Cardiac muscle cell (in vitro differentiated cells and primary cell): ENCODE data around the gene IKZF1. TPM values are rescaled to one million over a fixed set of nuclear protein-coding genes. Genes with fewer than 3 reads are reported as not detected.

Source experiments
- DNase-seq, 2 donors: peaks; one replicate each; pipeline versions ENCODE4 v3.0.0 to v3.0.0-alpha.2; 2010 to 2017; ENCODE audit warnings: low read depth in 1 of 2, low spot score in 1 of 2
- H3K27ac ChIP-seq: fragments of 200-600 bp; sonication (generic); 2 replicates; pipeline ENCODE4 v1.5.1; 2016
- H3K27me3 ChIP-seq: fragments of 200-600 bp; sonication (generic); 2 replicates; pipeline ENCODE4 v1.6.0; 2016; ENCODE audit warnings: control low read depth
- H3K36me3 ChIP-seq: fragments of 200-600 bp; sonication (generic); 2 replicates; pipeline ENCODE4 v1.5.1; 2016; ENCODE audit warnings: control low read depth
- H3K4me1 ChIP-seq: fragments of 200-600 bp; sonication (generic); 2 replicates; pipeline ENCODE4 v1.8.1; 2017; ENCODE audit warnings: low read depth, mild to moderate bottlenecking, mixed run types
- H3K4me3 ChIP-seq: fragments of 200-600 bp; sonication (generic); 2 replicates; pipeline ENCODE4 v1.5.1; 2016; ENCODE audit warnings: mild to moderate bottlenecking
- H3K9me3 ChIP-seq: fragments of 200-600 bp; sonication (generic); 2 replicates; pipeline ENCODE4 v1.5.1; 2017; ENCODE audit warnings: low read depth, mild to moderate bottlenecking, control low read depth
- CTCF ChIP-seq: IDR thresholded peaks from 2 replicates; pipeline ENCODE4 v1.5.1; 2012; ENCODE audit warnings: low read depth, mild to moderate bottlenecking, low read length
- polyA plus RNA-seq: library from polyadenylated mRNA; unstranded; fragments of >200 nt; fragmentation: Nextera tagmentation; extraction: Ambion mirVana; gene quantifications from 2 replicates; pipeline ENCODE4 v1.2.1, GENCODE V29; 2016
- total RNA-seq: library from RNA; depleted of rRNA; stranded (reverse); fragments of >200 nt; gene quantifications from 2 replicates; pipeline ENCODE4 v1.2.3, GENCODE V29; 2016

Gene IKZF1
- total and polyA plus RNA-seq, 2 experiments from 2014 or later, result 0.30 TPM; not detected in 1

GRCh38 chr7:50352751-50353150 is 48.2 kb downstream of the IKZF1 start:
- Histone ChIP-seq H3K4me1 (no peaks in the 10 kb centered on the region), H3K27ac (no peak overlapping the region), H3K27me3 (no peaks in the 10 kb centered on the region), H3K36me3 (no peaks in the 10 kb centered on the region), H3K4me3 (no peak overlapping the region), H3K9me3 (no peaks in the 10 kb centered on the region)
- DNase-seq, result no peak
- no peak for TF ChIP-seq CTCF

- Histone ChIP-seq H3K4me3 (no peak overlapping the region), H3K27ac (no peak overlapping the region), H3K4me1 (no peaks in the 10 kb centered on the region), H3K27me3 (no peaks in the 10 kb centered on the region), H3K9me3 (no peaks in the 10 kb centered on the region), H3K36me3 (no peaks in the 10 kb centered on the region)
- no peak for TF ChIP-seq CTCF
- DNase-seq, result no peak
Observed at GRCh38 chr7:50353201-50353600, 48.7 kb downstream of the IKZF1 start.

GRCh38 chr7:50353894-50354595 is 49.5 kb downstream of the IKZF1 start:
- no peaks in the 10 kb centered on the region for H3K9me3 ChIP-seq
- no peaks in the 10 kb centered on the region for H3K27me3 ChIP-seq
- H3K27ac ChIP-seq, result no peak overlapping the region
- no peak overlapping the region for H3K4me3 ChIP-seq
- DNase-seq, result no peak
- no peaks in the 10 kb centered on the region for H3K36me3 ChIP-seq
- no peaks in the 10 kb centered on the region for H3K4me1 ChIP-seq
- TF ChIP-seq CTCF, result no peak

- Histone ChIP-seq H3K4me3 (no peak overlapping the region), H3K36me3 (no peaks in the 10 kb centered on the region)
- no peak for TF ChIP-seq CTCF
Observed at GRCh38 chr7:50355817-50356178, 51.3 kb downstream of the IKZF1 start.

GRCh38 chr7:50356212-50356944 is 51.9 kb downstream of the IKZF1 start:
- Histone ChIP-seq H3K4me1 (peaks cover 2% of the 10 kb centered on the region), H3K9me3 (no peaks in the 10 kb centered on the region), H3K27ac (no peak overlapping the region), H3K4me3 (no peak overlapping the region), H3K36me3 (no peaks in the 10 kb centered on the region), H3K27me3 (no peaks in the 10 kb centered on the region)
- TF ChIP-seq CTCF, result no peak
- no peak for DNase-seq

More at GRCh38 chr7:50355817-50356178, 51.3 kb downstream of the IKZF1 start:
- H3K27me3 ChIP-seq, result no peaks in the 10 kb centered on the region
- H3K27ac ChIP-seq, result no peak overlapping the region
- peaks cover 2% of the 10 kb centered on the region for H3K4me1 ChIP-seq
- DNase-seq, result peak in 1 of 2 donors; percentile 45
- no peaks in the 10 kb centered on the region for H3K9me3 ChIP-seq
